ENCODE measurements around the gene CPE.
A peak's percentile ranks its signal among the peaks of the same experiment; 100 is the strongest.

DNA sequence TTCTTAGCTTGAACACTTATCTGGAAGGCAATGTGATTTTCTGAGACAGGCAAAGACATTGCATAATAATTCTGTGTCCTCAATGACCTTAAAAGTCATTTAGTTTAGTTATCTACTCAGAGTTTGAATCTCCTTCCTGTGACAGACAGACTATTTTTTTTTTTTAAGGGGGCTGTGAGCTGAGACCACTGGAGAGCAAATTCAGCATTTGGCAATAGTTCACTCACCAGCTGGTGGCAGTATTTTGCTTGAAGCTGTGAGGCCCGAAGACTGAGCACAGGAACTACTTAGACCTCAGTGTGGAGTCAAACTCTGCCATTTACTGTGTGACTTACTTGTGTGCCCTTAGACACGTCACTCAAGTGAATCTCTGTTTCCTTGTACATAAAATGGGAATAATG is 22.9 kb upstream of the CPE start:
- TF ChIP-seq CTCF (IDR thresholded peaks at IDR 0.05) (peak; percentile 68), REST (IDR thresholded peaks at IDR 0.05; ENCODE audit: insufficient read depth in 1 of 2, low read depth in 2 of 2, low read length in 1 of 2) (no peak), POLR2AphosphoS5 (IDR thresholded peaks at IDR 0.05; ENCODE audit: low read depth, low read length) (no peak)

Data from Panc1 (cell line).